Activated naive CD4-positive, alpha-beta T cell treated with anti-CD3 and anti-CD28 coated beads, Interleukin-2, amount 50 U/mL, for 16 hours (primary cell): ENCODE results near the gene SEMG1.

Source experiments
- DNase-seq: peaks from one replicate; pipeline ENCODE4 v3.0.0-alpha.2; 2020

SEMG1 gene

DNA sequence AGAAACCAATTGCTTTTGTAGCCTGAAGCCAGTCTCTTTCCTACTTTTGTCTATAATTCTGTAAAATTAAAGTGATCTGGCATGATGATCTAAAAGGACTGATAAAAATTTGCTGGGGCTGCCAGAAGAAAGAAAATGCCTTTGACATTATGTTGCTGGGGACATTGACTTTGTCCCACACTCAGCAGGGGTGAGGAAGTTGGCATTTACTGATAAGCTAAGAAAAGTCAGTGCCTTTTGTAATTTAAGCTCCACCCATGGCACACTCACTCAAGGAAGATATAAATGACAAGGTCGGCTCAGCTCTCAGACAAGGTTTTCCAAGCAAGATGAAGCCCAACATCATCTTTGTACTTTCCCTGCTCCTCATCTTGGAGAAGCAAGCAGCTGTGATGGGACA lies at the start of gene SEMG1:
TSS of gene SEMG1 (plus strand) at position 309 of the 400 bp plus-strand sequence. CDS start at position 330, 21 bp downstream.
- no peak for DNase-seq

- no peak for DNase-seq
Measured at GRCh38 chr20:45157962-45158361, 48.9 kb upstream of the SEMG1 start.

DNA sequence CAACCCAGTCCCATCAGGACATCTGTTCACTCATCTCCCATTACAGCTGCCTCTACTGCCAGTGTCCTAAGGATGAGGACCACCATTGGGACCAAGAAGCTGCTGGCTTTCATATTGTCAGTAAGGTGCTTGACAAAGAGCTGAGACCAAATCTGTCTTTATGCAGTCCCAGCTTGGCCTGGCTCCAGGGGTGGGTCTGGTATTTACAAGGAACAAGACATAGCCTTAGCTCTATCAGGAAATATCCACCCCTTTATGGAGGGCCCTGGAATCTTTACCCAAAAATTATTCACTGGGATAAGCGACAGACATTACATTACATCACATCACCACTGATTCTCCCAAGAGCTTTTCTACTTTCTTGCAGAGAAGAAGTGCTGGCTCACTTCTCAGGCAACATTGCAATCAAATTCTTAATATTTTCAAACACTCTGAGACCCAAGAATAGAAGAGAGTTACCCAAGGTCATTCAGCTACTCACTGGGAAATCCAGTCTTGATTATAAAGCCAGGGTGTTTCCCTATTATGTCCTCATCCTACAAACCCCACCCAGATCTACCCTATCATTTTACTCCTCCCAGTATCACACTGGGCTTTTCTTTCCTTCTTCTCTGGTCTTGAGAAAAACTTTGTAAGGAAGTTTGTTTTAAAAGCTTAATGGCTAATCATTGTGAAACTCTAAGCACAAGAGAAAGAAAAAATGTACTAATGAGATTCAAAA lies 43.6 kb upstream of the SEMG1 start:
- no peak for DNase-seq

- no peak for DNase-seq
Measured at GRCh38 chr20:45164906-45165305, 41.9 kb upstream of the SEMG1 start.

DNA sequence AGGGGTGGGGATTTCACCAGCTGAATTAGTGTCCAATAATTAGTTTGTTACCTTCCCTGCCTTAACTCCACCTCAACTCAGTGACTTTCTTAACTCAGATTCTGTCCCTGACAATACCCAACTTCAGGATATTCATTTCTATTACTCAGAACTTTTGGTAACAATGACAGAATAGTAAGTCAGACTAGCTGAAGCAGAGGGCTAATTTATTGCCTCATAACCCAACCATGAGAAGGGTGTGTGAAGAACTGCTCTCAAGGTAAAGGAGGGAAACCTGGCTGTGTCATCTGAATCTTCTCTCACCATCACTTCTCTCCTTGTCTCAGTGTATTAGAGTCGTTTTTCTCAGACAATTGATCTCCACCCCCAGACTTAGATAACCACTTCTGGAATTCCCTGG lies 33.3 kb upstream of the SEMG1 start:
- no peak for DNase-seq

- DNase-seq: no peak
Measured at GRCh38 chr20:45174434-45175364, 32.1 kb upstream of the SEMG1 start, which contains the start of gene PI3. Gene PI3, plus strand, starts transcription at chr20:45174902. Its CDS starts 21 bp downstream, at chr20:45174923.

GRCh38 chr20:45176526-45177267 lies 30.1 kb upstream of the SEMG1 start:
- no peak for DNase-seq

DNA sequence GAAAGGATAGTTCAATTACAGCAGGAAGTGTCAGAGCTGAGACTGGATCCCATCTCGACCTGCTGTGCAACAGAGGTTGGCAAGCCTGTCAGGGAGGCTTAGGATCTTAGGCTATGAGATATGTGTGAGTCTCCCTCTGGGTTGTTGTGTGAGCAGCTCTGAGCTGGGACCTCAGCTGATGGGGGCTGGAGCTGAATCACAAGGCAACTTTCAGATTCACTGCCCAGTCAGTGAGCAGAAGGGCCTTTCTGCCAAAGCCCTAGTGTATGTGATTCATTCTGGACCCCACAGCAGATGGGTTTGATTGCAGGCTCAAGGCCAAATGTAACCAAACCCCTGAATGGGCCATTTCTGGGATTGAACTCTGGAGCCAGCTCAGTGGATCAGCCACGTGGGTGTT lies 27.7 kb upstream of the SEMG1 start:
- no peak for DNase-seq

DNA sequence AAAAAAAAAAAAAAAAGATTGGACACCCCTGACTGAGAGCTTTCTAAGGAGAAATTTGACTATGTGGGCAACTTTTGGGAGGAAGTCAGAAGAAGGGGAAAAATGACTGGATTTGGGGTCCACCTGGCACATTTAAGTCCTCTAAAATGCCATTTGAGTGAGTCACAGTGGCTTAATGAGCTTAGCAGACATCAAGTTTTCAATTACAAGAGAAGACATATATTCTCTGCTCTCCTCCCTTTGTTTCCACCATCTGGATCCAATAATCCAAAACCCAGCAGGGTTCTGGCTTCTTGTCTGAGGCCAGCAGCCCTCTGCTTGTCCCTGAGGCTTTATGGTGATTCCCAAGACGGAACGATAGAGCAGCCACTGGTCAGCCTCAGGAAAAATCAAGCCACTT lies 25.2 kb upstream of the SEMG1 start:
- DNase-seq: no peak

- no peak for DNase-seq
Measured at GRCh38 chr20:45183084-45183483, 23.7 kb upstream of the SEMG1 start.

DNA sequence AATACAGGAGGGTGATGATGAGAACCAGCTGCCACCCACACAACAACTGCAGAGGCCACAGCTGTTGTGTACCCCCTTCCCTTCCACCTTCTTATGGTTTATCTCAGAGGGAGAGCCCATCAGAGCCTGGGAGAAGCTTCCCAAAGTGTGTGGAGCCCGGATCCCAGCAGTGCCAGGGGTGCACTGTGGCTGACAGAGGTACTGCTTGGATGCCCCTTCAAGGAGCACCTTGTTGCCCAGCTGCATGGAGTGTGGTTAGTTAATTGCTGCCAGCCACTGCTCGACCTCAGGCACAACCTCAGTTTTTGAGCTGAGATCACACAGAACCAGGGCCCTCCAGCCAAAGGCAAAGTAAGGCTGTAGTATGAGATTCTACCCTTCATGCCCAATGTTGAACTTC lies 19.1 kb upstream of the SEMG1 start:
- no peak for DNase-seq

DNA sequence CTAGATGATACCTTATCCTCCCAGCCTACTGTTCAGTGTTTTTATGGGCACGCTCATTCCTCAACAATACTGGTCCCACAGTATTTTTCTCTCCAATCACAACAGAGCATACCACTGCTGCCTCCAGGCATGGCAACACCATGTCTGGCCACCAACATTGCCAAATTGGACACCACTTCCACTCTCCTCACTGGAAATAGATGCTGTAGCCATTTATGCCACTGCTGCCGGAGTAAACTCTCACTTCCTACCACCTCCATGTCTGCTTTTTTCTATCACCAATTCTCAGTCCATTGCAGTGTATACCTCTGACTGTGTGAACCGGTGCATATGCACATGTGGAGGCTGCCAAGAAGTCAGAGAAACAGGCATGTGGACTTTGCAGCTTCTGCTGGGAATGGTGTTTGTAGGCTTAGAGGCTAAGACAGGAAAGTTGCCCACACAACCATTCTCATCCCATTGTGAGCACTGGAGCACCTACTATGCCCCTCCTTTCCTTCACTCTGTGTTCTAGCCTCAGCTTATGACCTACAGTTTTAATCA lies 17.7 kb upstream of the SEMG1 start:
- no peak for DNase-seq

- DNase-seq: no peak
Measured at GRCh38 chr20:45189861-45190260, 17.0 kb upstream of the SEMG1 start.

DNA sequence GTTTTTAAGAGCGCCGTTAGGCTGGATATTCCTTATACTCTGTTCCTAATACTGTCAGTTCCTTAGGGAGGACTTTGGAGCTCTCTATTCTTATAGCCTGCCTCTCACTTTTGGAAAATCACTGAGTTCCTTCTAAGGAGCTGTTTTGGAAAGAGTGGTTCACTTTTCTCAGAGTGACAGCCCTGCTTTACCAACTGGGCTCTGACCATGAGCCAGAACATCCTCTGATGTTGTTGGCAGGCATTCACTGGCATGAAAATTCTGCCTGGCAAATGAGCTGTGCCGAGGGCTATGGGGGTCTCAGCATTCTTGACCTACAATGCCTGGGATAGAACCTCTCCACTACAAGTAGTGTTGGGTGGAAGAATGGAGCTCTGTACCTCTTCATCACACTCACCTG lies 14.9 kb upstream of the SEMG1 start:
- DNase-seq: no peak

GRCh38 chr20:45193331-45193730 lies 13.5 kb upstream of the SEMG1 start:
- no peak for DNase-seq

DNA sequence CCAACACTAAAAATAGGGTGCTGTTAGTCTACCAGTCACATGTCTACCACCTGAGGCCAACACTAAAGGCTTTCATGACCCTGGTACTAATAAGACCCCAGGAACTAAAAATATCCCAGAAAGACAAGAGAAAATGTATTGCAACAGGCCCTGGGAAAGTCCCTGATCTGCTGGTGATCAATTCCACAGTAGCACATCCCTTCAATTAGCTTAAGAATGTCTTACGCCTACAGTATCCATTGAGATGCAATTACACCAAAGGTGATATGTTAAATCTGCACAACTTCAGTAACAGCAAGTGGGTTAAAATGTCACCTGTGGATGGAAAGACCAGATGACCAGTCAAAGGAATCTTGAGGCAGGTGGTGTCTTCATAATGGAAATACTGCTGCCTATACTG lies 3.1 kb downstream of the SEMG1 start:
- no peak for DNase-seq

- DNase-seq: no peak
Measured at GRCh38 chr20:45211569-45212474, 5.0 kb downstream of the SEMG1 start.

DNA sequence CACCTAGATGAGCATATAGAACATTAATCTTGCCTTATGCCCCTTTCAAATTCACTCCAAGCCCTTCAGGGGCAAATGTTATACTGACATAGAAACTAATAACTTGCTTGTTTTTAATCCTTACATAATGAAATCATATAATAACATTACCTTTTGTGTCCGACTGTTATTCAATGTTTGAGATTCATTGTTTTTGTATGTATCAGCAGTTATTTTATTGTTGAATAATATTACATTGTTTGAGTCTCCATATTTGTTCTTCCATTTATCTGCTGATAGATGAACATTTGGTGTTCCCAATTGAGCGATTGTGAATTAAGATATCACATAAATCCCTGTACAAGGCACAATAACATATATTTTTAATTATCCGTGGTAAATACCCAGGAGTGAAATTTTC lies 6.0 kb downstream of the SEMG1 start:
- DNase-seq: no peak

DNA sequence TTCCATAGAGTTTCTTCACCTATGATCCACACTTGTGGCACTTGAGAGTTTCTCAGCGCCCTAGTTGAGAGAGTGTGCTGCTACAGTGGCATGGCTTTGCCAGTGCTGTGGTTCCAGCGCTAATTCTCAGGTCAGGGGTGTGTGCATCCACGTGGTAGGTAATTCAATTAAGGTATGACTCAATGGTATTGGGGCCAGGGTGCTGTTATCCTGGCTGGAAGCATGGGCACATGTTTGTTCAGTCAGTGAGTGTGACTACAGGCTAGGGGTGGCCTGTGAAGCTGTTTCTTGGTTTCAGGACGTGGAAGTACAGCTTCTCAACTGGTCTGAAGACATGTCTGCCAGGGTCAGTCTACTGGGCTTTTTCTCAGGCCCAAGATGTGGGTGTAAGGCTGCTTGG lies 11.3 kb downstream of the SEMG1 start:
- no peak for DNase-seq

DNA sequence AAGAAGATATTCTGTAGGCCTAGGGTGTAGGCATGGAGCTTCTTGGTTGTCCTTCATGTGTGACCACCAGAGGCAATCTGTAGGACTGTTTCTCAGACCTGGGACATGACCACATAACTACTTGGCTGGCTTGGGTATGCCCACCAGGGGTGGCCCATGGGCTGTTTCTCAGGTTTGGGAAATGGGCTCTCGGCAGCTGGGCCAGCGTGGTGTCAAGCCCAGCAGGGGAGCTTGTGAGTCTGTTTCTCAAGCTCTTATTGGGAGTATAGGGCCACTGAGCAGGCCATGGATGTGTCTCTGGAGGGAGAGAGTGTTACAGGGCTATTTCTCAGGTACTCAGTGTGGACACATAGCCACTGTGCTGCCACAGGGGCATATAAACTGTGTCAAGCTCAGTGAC lies 11.8 kb downstream of the SEMG1 start:
- no peak for DNase-seq

DNA sequence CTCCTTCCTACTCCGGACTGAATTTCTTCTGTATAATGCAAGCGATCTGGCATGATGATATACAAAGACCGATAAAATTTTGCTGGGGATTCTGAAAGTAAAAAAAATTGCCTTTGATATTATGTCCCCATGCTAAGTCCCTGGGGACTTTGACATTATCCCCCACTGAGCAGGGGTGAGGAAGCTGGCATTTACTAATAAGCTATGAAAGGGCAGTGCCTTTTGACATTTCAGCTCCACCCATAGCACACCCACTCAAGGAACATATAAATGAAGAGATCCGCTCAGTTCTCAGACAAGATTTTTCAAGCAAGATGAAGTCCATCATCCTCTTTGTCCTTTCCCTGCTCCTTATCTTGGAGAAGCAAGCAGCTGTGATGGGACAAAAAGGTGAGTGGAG lies 14.2 kb downstream of the SEMG1 start, which contains the start of gene SEMG2:
TSS of gene SEMG2 (plus strand) at position 298 of the 400 bp plus-strand sequence. CDS start at position 315, 17 bp downstream.
- DNase-seq: no peak

- DNase-seq: no peak
Measured at GRCh38 chr20:45223136-45223535, 16.3 kb downstream of the SEMG1 start.
